DND-41 (cell line): ENCODE data around the gene ZNF79.

ENCODE experiments used
- ATAC-seq: fragments of 200-7000 bp; cut with Tn5 transposase; 3 replicates; pipeline ENCODE4 v1.9.1; 2021; ENCODE audit warnings: low read depth; ENCODE audit not compliant: insufficient read depth
- DNase-seq: peaks from one replicate; pipeline ENCODE4 v3.0.0-alpha.2; 2020
- H2AFZ ChIP-seq: 2 replicates; pipeline ENCODE4 v1.6.0; 2012; ENCODE audit warnings: low read depth, low read length
- H3K27ac ChIP-seq: 2 replicates; pipeline ENCODE4 v1.5.1; 2012; ENCODE audit warnings: low read length, inconsistent platforms
- H3K27me3 ChIP-seq: fragments of 200-600 bp; sonication (generic); 2 replicates; pipeline ENCODE4 v1.6.0; 2012; ENCODE audit warnings: low read length, mild to moderate bottlenecking, inconsistent platforms; ENCODE audit not compliant: insufficient read depth, poor library complexity
- H3K36me3 ChIP-seq: 2 replicates; pipeline ENCODE4 v1.5.1; 2012; ENCODE audit warnings: low read length, inconsistent platforms; ENCODE audit not compliant: insufficient read depth
- H3K4me1 ChIP-seq: 2 replicates; pipeline ENCODE4 v1.5.1; 2012; ENCODE audit warnings: mild to moderate bottlenecking, low read length; ENCODE audit not compliant: insufficient read depth
- H3K4me2 ChIP-seq: 2 replicates; pipeline ENCODE4 v1.6.0; 2012; ENCODE audit warnings: mild to moderate bottlenecking, moderate library complexity, low read length, inconsistent platforms; ENCODE audit not compliant: insufficient read depth
- H3K4me3 ChIP-seq, 2 experiments: fragments of 200-600 bp in 1 of 2; shearing (Covaris generic) in 1 of 2; 2 replicates each; pipeline ENCODE4 v1.5.1; 2012 to 2016; ENCODE audit warnings: inconsistent platforms in 2 of 2, low read length in 2 of 2, mild to moderate bottlenecking in 2 of 2, low read depth in 1 of 2, moderate library complexity in 1 of 2
- H3K79me2 ChIP-seq: 2 replicates; pipeline ENCODE4 v1.6.0; 2012; ENCODE audit warnings: low read length, inconsistent platforms; ENCODE audit not compliant: insufficient read depth
- H3K9ac ChIP-seq: 2 replicates; pipeline ENCODE4 v1.6.0; 2012; ENCODE audit warnings: low read depth, mild to moderate bottlenecking, inconsistent platforms, low read length, moderate library complexity
- H3K9me3 ChIP-seq: 2 replicates; pipeline ENCODE4 v1.5.1; 2012; ENCODE audit warnings: low read length, moderate library complexity, mild to moderate bottlenecking, inconsistent platforms; ENCODE audit not compliant: insufficient read depth, severe bottlenecking
- H4K20me1 ChIP-seq: 2 replicates; pipeline ENCODE4 v1.6.0; 2012; ENCODE audit warnings: low read length; ENCODE audit not compliant: insufficient read depth
- EZH2 ChIP-seq: IDR thresholded peaks from 3 replicates; pipeline ENCODE4 v1.6.1; 2012; ENCODE audit warnings: borderline replicate concordance, low read depth, mild to moderate bottlenecking, moderate library complexity, low read length, inconsistent platforms; ENCODE audit not compliant: severe bottlenecking
- TF ChIP-seq, protein P1 (sequence below): IDR thresholded peaks from 2 replicates; pipeline ENCODE4 v1.5.1; 2012; ENCODE audit warnings: borderline replicate concordance, low read length, moderate library complexity, mild to moderate bottlenecking; ENCODE audit not compliant: poor library complexity, severe bottlenecking; ENCODE audit errors: extremely low read depth

ZNF79 gene

DNA sequence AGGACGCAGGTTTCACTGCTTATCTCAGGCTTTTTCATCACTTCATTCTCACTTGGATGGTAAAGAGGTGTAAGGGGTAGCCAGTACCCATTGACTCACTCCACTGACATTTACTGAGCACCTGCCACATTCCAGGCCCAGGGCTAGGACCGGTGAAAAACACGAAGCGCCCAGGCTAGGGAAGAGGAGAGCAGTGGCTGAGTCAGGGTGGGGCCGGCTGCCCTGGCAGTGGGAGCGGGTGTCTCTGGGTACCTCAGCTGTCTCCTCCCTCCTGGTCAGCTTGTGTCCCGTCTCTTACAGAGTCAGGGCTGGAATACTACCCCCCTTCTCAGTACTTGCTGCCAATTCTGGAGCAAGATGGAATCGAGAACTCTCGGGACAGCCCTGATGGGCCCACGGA, 49.3 kb downstream of the ZNF79 start:
- H3K27ac ChIP-seq = no peak overlapping the region
- no peaks in the 10 kb centered on the region for H4K20me1 ChIP-seq
- no peak overlapping the region for H3K4me2 ChIP-seq
- no peaks in the 10 kb centered on the region for H3K79me2 ChIP-seq
- no peaks in the 10 kb centered on the region for H3K27me3 ChIP-seq
- TF ChIP-seq, protein P1, sequence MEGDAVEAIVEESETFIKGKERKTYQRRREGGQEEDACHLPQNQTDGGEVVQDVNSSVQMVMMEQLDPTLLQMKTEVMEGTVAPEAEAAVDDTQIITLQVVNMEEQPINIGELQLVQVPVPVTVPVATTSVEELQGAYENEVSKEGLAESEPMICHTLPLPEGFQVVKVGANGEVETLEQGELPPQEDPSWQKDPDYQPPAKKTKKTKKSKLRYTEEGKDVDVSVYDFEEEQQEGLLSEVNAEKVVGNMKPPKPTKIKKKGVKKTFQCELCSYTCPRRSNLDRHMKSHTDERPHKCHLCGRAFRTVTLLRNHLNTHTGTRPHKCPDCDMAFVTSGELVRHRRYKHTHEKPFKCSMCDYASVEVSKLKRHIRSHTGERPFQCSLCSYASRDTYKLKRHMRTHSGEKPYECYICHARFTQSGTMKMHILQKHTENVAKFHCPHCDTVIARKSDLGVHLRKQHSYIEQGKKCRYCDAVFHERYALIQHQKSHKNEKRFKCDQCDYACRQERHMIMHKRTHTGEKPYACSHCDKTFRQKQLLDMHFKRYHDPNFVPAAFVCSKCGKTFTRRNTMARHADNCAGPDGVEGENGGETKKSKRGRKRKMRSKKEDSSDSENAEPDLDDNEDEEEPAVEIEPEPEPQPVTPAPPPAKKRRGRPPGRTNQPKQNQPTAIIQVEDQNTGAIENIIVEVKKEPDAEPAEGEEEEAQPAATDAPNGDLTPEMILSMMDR = no peak
- TF ChIP-seq EZH2 = no peak
- no peak overlapping the region for H3K9ac ChIP-seq
- H3K36me3 ChIP-seq = peaks cover 8% of the 10 kb centered on the region
- DNase-seq = no peak
- no peak for ATAC-seq
- no peaks in the 10 kb centered on the region for H3K9me3 ChIP-seq
- no peaks in the 10 kb centered on the region for H3K4me1 ChIP-seq
- H3K4me3 ChIP-seq = no peak overlapping the region
- H2AFZ ChIP-seq = no peak overlapping the region

GRCh38 chr9:127473932-127474331, 49.8 kb downstream of the ZNF79 start:
- Histone ChIP-seq H3K27me3 (no peaks in the 10 kb centered on the region), H3K4me2 (no peak overlapping the region), H3K36me3 (peaks cover 13% of the 10 kb centered on the region), H3K9me3 (no peaks in the 10 kb centered on the region), H3K79me2 (no peaks in the 10 kb centered on the region), H3K9ac (no peak overlapping the region), H2AFZ (no peak overlapping the region), H3K27ac (no peak overlapping the region), H3K4me3 (no peak overlapping the region), H4K20me1 (no peaks in the 10 kb centered on the region), H3K4me1 (no peaks in the 10 kb centered on the region)
- no peak for TF ChIP-seq EZH2
- TF ChIP-seq, protein P1 = no peak
- ATAC-seq = no peak
- no peak for DNase-seq

DNA sequence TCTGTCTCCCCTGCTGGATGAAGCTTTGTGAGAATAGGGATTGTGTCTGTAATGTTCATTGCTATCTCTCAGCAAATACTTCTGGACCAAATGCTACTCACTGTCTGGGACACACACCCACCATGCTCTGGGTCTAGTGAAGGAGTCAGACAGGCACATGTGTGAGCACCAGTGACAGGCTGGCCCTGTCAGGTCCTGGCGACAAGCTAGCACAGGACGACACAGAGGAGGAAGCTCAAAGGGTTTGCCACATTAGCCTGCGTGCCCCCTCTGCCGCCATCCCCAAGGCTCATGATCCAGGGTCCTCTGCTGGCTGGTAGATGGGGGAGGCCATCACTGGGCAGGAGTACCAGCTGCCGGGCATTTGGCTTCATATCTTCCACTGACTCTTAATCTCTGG, 50.4 kb downstream of the ZNF79 start:
- TF ChIP-seq EZH2 = no peak
- TF ChIP-seq, protein P1 = no peak
- no peak for DNase-seq
- Histone ChIP-seq H3K4me2 (no peak overlapping the region), H3K9ac (no peak overlapping the region), H3K9me3 (no peaks in the 10 kb centered on the region), H3K27me3 (no peaks in the 10 kb centered on the region), H3K36me3 (peaks cover 19% of the 10 kb centered on the region), H2AFZ (no peak overlapping the region), H3K4me1 (no peaks in the 10 kb centered on the region), H4K20me1 (no peaks in the 10 kb centered on the region), H3K79me2 (no peaks in the 10 kb centered on the region), H3K4me3 (no peak overlapping the region), H3K27ac (no peak overlapping the region)
- no peak for ATAC-seq

DNA sequence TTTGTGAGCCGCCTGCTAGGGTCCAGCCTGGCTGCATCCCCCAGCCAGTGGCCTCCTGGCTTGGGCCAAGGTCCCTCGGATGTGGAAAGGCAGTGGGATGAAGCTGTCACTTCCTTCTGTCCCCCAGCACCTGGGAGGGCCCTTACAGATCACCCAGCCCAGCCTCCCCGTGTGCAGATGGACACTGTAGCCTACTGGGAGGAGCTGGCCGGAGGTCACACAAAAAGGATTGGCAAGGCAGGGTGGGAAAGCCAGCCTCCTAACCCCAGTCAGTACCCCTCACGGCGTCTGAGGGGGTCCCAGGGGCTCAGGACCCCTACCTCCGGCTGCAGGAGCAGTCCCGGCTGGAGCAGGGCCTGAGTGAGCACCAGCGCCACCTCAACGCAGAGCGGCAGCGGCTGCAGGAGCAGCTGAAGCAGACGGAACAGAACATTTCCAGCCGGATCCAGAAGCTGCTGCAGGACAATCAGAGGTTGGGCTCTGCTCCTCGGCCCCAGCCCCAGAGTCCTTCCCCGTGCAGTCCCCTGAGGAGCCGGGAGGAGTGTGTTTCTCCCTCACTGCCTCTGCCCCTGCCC, 55.4 kb downstream of the ZNF79 start:
- Histone ChIP-seq H3K9me3 (no peaks in the 10 kb centered on the region), H2AFZ (no peak overlapping the region), H3K9ac (no peak overlapping the region), H3K27ac (no peak overlapping the region), H4K20me1 (no peaks in the 10 kb centered on the region), H3K79me2 (no peaks in the 10 kb centered on the region), H3K27me3 (no peaks in the 10 kb centered on the region), H3K36me3 (peaks cover 25% of the 10 kb centered on the region), H3K4me3 (no peak overlapping the region), H3K4me1 (no peaks in the 10 kb centered on the region), H3K4me2 (no peak overlapping the region)
- ATAC-seq (no peak), DNase-seq (no peak)
- no peak for TF ChIP-seq EZH2
- TF ChIP-seq, protein P1 = no peak
